Body of pancreas (tissue), 4 donors: Measurements from ENCODE around the gene COP1. TPM values are rescaled to one million over a fixed set of nuclear protein-coding genes. Genes with fewer than 3 reads are reported as not detected.
"Not testable (repeated sequence)": the region's sequence is repeated elsewhere in the genome, so short reads cannot be mapped to it uniquely, and the experiment has no call there.

ENCODE experiments used
- ATAC-seq: fragments of 150-250 bp; one replicate; pipeline ENCODE4 v1.9.1; 2016
- DNase-seq, 4 donors: peaks; one replicate each; pipeline ENCODE4 v3.0.0-alpha.2; 2019
- H3K27ac ChIP-seq, 4 donors: fragments of 200-600 bp; sonication (generic); 1 replicate in 3 of 4; 2 replicates in 1 of 4; pipeline versions ENCODE4 v1.5.1 to v1.6.1; 2016 to 2019; ENCODE audit warnings: mild to moderate bottlenecking in 1 of 4, mixed read lengths in 1 of 4, moderate library complexity in 1 of 4
- H3K27me3 ChIP-seq, 2 donors: fragments of 200-600 bp; sonication (generic); one replicate each; pipeline ENCODE4 v1.6.0; 2016; ENCODE audit warnings: mild to moderate bottlenecking in 1 of 2
- H3K36me3 ChIP-seq, 2 donors: fragments of 200-600 bp; sonication (generic); replicated peaks in 1 of 2; 2 replicates each; pipeline ENCODE4 v1.5.1; 2016; ENCODE audit warnings: low read depth in 2 of 2; ENCODE audit not compliant: insufficient read depth in 1 of 2
- H3K4me1 ChIP-seq: fragments of 200-600 bp; sonication (generic); one replicate; pipeline ENCODE4 v1.6.0; 2016
- H3K4me3 ChIP-seq, 2 donors: fragments of 200-600 bp; sonication (generic); 1 replicate in 1 of 2; 2 replicates in 1 of 2; pipeline ENCODE4 v1.5.1; 2016 to 2019
- H3K9me3 ChIP-seq, 3 donors: fragments of 200-600 bp; sonication (generic); 1 replicate in 2 of 3; 2 replicates in 1 of 3; pipeline ENCODE4 v1.5.1; 2016
- CTCF ChIP-seq, 7 experiments: fragments of 450-650 bp in 4 of 7; fragments of 200-600 bp in 3 of 7; sonication (generic) in 3 of 7; IDR thresholded peaks; one replicate each; pipeline ENCODE4 v1.5.1; 2016 to 2019; ENCODE audit warnings: antibody characterized with exemption in 7 of 7
- POLR2A ChIP-seq, 3 donors: fragments of 450-650 bp; IDR thresholded peaks; one replicate each; pipeline ENCODE4 v1.6.1; 2016; ENCODE audit warnings: antibody characterized with exemption in 3 of 3, mild to moderate bottlenecking in 2 of 3
- WGBS, 2 donors: methylation state at CpG; one replicate each; pipeline ENCODE4 v1.1.5; 2017; 5-methylcytosine and 5-hydroxymethylcytosine counted together
- intact Hi-C: fragments of 100-400 bp; cut with DNase I; formaldehyde crosslinking; loops from one replicate; pipeline ENCODE4 v1.15.1; 2023
- total RNA-seq, 2 donors: library from RNA; depleted of rRNA; stranded (reverse); fragments of >200 nt; gene quantifications; one replicate each; pipeline ENCODE4 v1.1.0, GENCODE V29; 2016

The COP1 gene
- total RNA-seq, 2 donors from 2014 or later, result 36.6 to 45.8 TPM

- no peak for ATAC-seq
- 24 to 33% methylated on average over 2 of the region's 2 CpGs for WGBS, 2 donors
- H3K36me3 ChIP-seq, result peaks cover 0 to 6% of the 10 kb centered on the region in 2 donors
- peaks cover 4% of the 10 kb centered on the region for H3K4me1 ChIP-seq
- H3K27ac ChIP-seq, result no peak overlapping the region
- intact Hi-C loops, result no loop called here
- H3K27me3 ChIP-seq, result no peaks in the 10 kb centered on the region
- TF ChIP-seq POLR2A (IDR thresholded peaks at IDR 0.05) (no peak), CTCF (IDR thresholded peaks at IDR 0.05) (no peak)
- no peaks in the 10 kb centered on the region for H3K9me3 ChIP-seq
- DNase-seq, result no peak
- no peak overlapping the region for H3K4me3 ChIP-seq
These were observed 173.2 kb downstream of the COP1 start for GRCh38 chr1:176033881-176034280.

GRCh38 chr1:176033474-176033873 lies 173.6 kb downstream of the COP1 start:
- 91 to 95% methylated on average over 1 of the region's 1 CpG for WGBS, 2 donors
- H3K27ac ChIP-seq, result no peak overlapping the region
- intact Hi-C loops, result no loop called here
- H3K4me1 ChIP-seq, result peaks cover 4% of the 10 kb centered on the region
- TF ChIP-seq POLR2A (IDR thresholded peaks at IDR 0.05) (no peak), CTCF (IDR thresholded peaks at IDR 0.05) (no peak)
- ATAC-seq (no peak), DNase-seq (no peak)
- H3K36me3 ChIP-seq, result peaks cover 0 to 5% of the 10 kb centered on the region in 2 donors
- H3K4me3 ChIP-seq, result no peak overlapping the region
- no peaks in the 10 kb centered on the region for H3K27me3 ChIP-seq
- no peaks in the 10 kb centered on the region for H3K9me3 ChIP-seq

- Histone ChIP-seq H3K27ac (no peak overlapping the region), H3K27me3 (no peaks in the 10 kb centered on the region), H3K4me1 (peaks cover 4% of the 10 kb centered on the region), H3K4me3 (no peak overlapping the region), H3K36me3 (peaks cover 0 to under 1% of the 10 kb centered on the region in 2 donors), H3K9me3 (no peaks in the 10 kb centered on the region)
- ATAC-seq (no peak), DNase-seq (no peak)
- WGBS, 2 donors, result 79 to 87% methylated on average over 2 of the region's 2 CpGs
- TF ChIP-seq POLR2A (IDR thresholded peaks at IDR 0.05) (no peak), CTCF (IDR thresholded peaks at IDR 0.05) (no peak)
- intact Hi-C loops, result no loop called here
These were observed 174.9 kb downstream of the COP1 start for GRCh38 chr1:176032040-176032645.

GRCh38 chr1:176029609-176030008 lies 177.5 kb downstream of the COP1 start:
- DNase-seq (no peak), ATAC-seq (no peak)
- H3K27me3 ChIP-seq, result no peaks in the 10 kb centered on the region
- H3K4me3 ChIP-seq, result no peak overlapping the region
- 96 to 98% methylated on average over 2 of the region's 2 CpGs for WGBS, 2 donors
- H3K36me3 ChIP-seq, result peaks cover 0 to 3% of the 10 kb centered on the region in 2 donors
- H3K27ac ChIP-seq, result no peak overlapping the region
- H3K4me1 ChIP-seq, result peaks cover 4% of the 10 kb centered on the region
- H3K9me3 ChIP-seq, result no peaks in the 10 kb centered on the region
- intact Hi-C loops, result no loop called here
- TF ChIP-seq POLR2A (IDR thresholded peaks at IDR 0.05) (no peak), CTCF (IDR thresholded peaks at IDR 0.05) (no peak)

- no peak overlapping the region for H3K27ac ChIP-seq
- no peaks in the 10 kb centered on the region for H3K27me3 ChIP-seq
- DNase-seq (no peak), ATAC-seq (no peak)
- TF ChIP-seq CTCF (IDR thresholded peaks at IDR 0.05) (no peak), POLR2A (IDR thresholded peaks at IDR 0.05) (no peak)
- H3K4me3 ChIP-seq, result no peak overlapping the region
- H3K9me3 ChIP-seq, result no peaks in the 10 kb centered on the region
- H3K36me3 ChIP-seq, result peaks cover 0 to 3% of the 10 kb centered on the region in 2 donors
- intact Hi-C loops, result no loop called here
- H3K4me1 ChIP-seq, result peaks cover 4% of the 10 kb centered on the region
These were observed 177.9 kb downstream of the COP1 start for GRCh38 chr1:176029155-176029554.

- H3K4me1 ChIP-seq, H3K36me3 ChIP-seq, intact Hi-C loops, H3K27me3 ChIP-seq, H3K4me3 ChIP-seq, ATAC-seq, H3K9me3 ChIP-seq, DNase-seq, H3K27ac ChIP-seq: not testable (repeated sequence)
- 64 to 66% methylated on average over 4 of the region's 4 CpGs for WGBS, 2 donors
These were observed 179.2 kb downstream of the COP1 start for GRCh38 chr1:176027934-176028333.
